DOHH2 (cell line): ENCODE data around the gene GP5.

Source experiments
- EZH2phosphoT487 ChIP-seq: fragments of 200-600 bp; sonication (generic); IDR thresholded peaks from 2 replicates; pipeline ENCODE4 v1.6.1; 2017; ENCODE audit warnings: borderline replicate concordance, mild to moderate bottlenecking, antibody characterized with exemption, low read length, moderate library complexity, mixed read lengths
- TF ChIP-seq, protein P1 (sequence below): fragments of 200-600 bp; sonication (generic); IDR thresholded peaks from one replicate; pipeline ENCODE4 v1.5.1; 2014; ENCODE audit warnings: antibody characterized with exemption, mild to moderate bottlenecking, low read depth, low read length; ENCODE audit not compliant: poor library complexity, severe bottlenecking

- TF ChIP-seq, protein P1, sequence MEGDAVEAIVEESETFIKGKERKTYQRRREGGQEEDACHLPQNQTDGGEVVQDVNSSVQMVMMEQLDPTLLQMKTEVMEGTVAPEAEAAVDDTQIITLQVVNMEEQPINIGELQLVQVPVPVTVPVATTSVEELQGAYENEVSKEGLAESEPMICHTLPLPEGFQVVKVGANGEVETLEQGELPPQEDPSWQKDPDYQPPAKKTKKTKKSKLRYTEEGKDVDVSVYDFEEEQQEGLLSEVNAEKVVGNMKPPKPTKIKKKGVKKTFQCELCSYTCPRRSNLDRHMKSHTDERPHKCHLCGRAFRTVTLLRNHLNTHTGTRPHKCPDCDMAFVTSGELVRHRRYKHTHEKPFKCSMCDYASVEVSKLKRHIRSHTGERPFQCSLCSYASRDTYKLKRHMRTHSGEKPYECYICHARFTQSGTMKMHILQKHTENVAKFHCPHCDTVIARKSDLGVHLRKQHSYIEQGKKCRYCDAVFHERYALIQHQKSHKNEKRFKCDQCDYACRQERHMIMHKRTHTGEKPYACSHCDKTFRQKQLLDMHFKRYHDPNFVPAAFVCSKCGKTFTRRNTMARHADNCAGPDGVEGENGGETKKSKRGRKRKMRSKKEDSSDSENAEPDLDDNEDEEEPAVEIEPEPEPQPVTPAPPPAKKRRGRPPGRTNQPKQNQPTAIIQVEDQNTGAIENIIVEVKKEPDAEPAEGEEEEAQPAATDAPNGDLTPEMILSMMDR = no peak
- no peak for TF ChIP-seq EZH2phosphoT487
Measured at GRCh38 chr3:194422188-194422587, 23.1 kb upstream of the GP5 start.
